HEK293T (cell line): ENCODE results near the gene FHOD1.

Experiments used
- BHLHE40 ChIP-seq: fragments of 450-650 bp; IDR thresholded peaks from 2 replicates; pipeline ENCODE4 v1.6.1; 2016; ENCODE audit warnings: mild to moderate bottlenecking, moderate library complexity, borderline replicate concordance
- CTBP1 ChIP-seq: fragments of 450-650 bp; IDR thresholded peaks from 2 replicates; pipeline ENCODE4 v1.6.1; 2016; ENCODE audit warnings: borderline replicate concordance
- ELF4 ChIP-seq: fragments of 450-650 bp; IDR thresholded peaks from 2 replicates; pipeline ENCODE4 v1.6.1; 2017; ENCODE audit warnings: antibody characterized with exemption
- FOXA1 ChIP-seq: fragments of 450-650 bp; IDR thresholded peaks from 2 replicates; pipeline ENCODE4 v1.6.1; 2016; ENCODE audit warnings: mild to moderate bottlenecking
- NFRKB ChIP-seq: fragments of 450-650 bp; IDR thresholded peaks from 2 replicates; pipeline ENCODE4 v1.6.1; 2016; ENCODE audit warnings: mild to moderate bottlenecking, moderate library complexity
- SP1 ChIP-seq: fragments of 450-650 bp; IDR thresholded peaks from 2 replicates; pipeline ENCODE4 v1.6.1; 2017
- SUZ12 ChIP-seq: fragments of 450-650 bp; IDR thresholded peaks from 2 replicates; pipeline ENCODE4 v1.6.1; 2016; ENCODE audit warnings: mild to moderate bottlenecking
- TARDBP ChIP-seq: fragments of 450-650 bp; IDR thresholded peaks from 2 replicates; pipeline ENCODE4 v1.6.1; 2016

- TF ChIP-seq NFRKB (no peak), ELF4 (no peak), SP1 (no peak), BHLHE40 (no peak), FOXA1 (no peak), SUZ12 (no peak), CTBP1 (no peak), TARDBP (no peak)
These were observed 56.6 kb downstream of the FHOD1 start for GRCh38 chr16:67190448-67191399.
